22Rv1 (cell line): ENCODE data around the gene GPAT2.
"Not testable (repeated sequence)": the region's sequence is repeated elsewhere in the genome, so short reads cannot be mapped to it uniquely, and the experiment has no call there.

Experiments used
- CTCF ChIP-seq: fragments of 450-650 bp; IDR thresholded peaks from 2 replicates; pipeline ENCODE4 v1.5.1; 2017; ENCODE audit warnings: mild to moderate bottlenecking
- ZFX ChIP-seq: fragments of 450-650 bp; IDR thresholded peaks from 2 replicates; pipeline ENCODE4 v1.6.1; 2017; ENCODE audit warnings: antibody characterized with exemption, borderline replicate concordance

- TF ChIP-seq CTCF, ZFX: not testable (repeated sequence)
Observed at GRCh38 chr2:96025755-96026154, 9.0 kb downstream of the GPAT2 start.
